Measurements from ENCODE around the gene PDE4D. TPM values are rescaled to one million over a fixed set of nuclear protein-coding genes. Genes with fewer than 3 reads are reported as not detected.

Gene PDE4D
- total and polyA plus RNA-seq, 2 of the 4 experiments (the other 2 are of a cell fraction): 1.4 to 7.9 TPM

- no TSS peak for BruUV-seq (replicated peaks)
Measured at GRCh38 chr5:59260973-59261372, 632.6 kb downstream of the PDE4D start.

More at GRCh38 chr5:59260973-59261372, 632.6 kb downstream of the PDE4D start:
- no peak overlapping the region for H3K4ac ChIP-seq (ENCODE audit: low read depth, low read length)
- H3K9ac ChIP-seq (ENCODE audit: low read depth, low read length): no peak overlapping the region
- no peaks in the 10 kb centered on the region for H3K9me3 ChIP-seq (ENCODE audit: control insufficient read depth, insufficient read depth, low read length)
- H2AFZ ChIP-seq (replicated peaks; ENCODE audit: low read length, poor library complexity): no peak overlapping the region
- H3K27ac ChIP-seq (ENCODE audit: insufficient read depth, low read length): no peak overlapping the region
- no CpG with 5 or more reads among the region's 1 CpG for WGBS, 2 experiments (ENCODE audit: extremely low coverage in 2 of 2, insufficient read length in 1 of 2)
- H2BK15ac ChIP-seq (ENCODE audit: low read depth, low read length): no peak overlapping the region
- POLR2A ChIA-PET (ENCODE audit: unreplicated experiment): no interaction called here
- no peak overlapping the region for H3K4me3 ChIP-seq (ENCODE audit: insufficient read depth, low read depth, low read length)
- no peak overlapping the region for H4K91ac ChIP-seq (ENCODE audit: insufficient read depth, low read depth, low read length)
- TF ChIP-seq RAD21 (IDR thresholded peaks at IDR 0.05; ENCODE audit: low read length): no peak
- no peak for TF ChIP-seq RCOR1 (IDR thresholded peaks at IDR 0.05; ENCODE audit: insufficient replicate concordance, low read length)
- TF ChIP-seq USF2 (IDR thresholded peaks at IDR 0.05; ENCODE audit: low read depth, low read length): no peak
- no peak for TF ChIP-seq SMC3 (IDR thresholded peaks at IDR 0.05; ENCODE audit: low read depth, low read length)
- no peak for TF ChIP-seq NFE2L2 (IDR thresholded peaks at IDR 0.05; ENCODE audit: low read depth, low read length)
- in situ Hi-C loops (cut with MboI; ENCODE audit: low sequenced_read_pairs): no loop called here
- DNase-seq (no peak), ATAC-seq (ENCODE audit: low read depth) (no peak)
- H3K27me3 ChIP-seq (ENCODE audit: control insufficient read depth, insufficient read depth, low read length): no peaks in the 10 kb centered on the region
- no peak overlapping the region for H3K4me2 ChIP-seq (ENCODE audit: low read depth, low read length)
- H2AK9ac ChIP-seq (replicated peaks; ENCODE audit: low read depth, low read length, poor library complexity): no peak overlapping the region
- H2BK5ac ChIP-seq (ENCODE audit: low read depth, low read length, poor library complexity, severe bottlenecking): no peak overlapping the region
- no peak overlapping the region for H3K23ac ChIP-seq (ENCODE audit: low read depth, low read length)
- no peaks in the 10 kb centered on the region for H3K9me1 ChIP-seq (ENCODE audit: insufficient read depth, low read length)
- H3K36me3 ChIP-seq (ENCODE audit: control insufficient read depth, insufficient read depth, low read length): no peaks in the 10 kb centered on the region
- no peaks in the 10 kb centered on the region for H4K20me1 ChIP-seq (ENCODE audit: insufficient read depth, low read length)
- H3K56ac ChIP-seq (ENCODE audit: extremely low read depth, insufficient read depth, low read length): no peak overlapping the region
- no peak overlapping the region for H3K14ac ChIP-seq (replicated peaks; ENCODE audit: low read depth, low read length)
- H4K5ac ChIP-seq (ENCODE audit: low read depth, low read length): no peak overlapping the region
- H4K8ac ChIP-seq (ENCODE audit: low read depth in 2 of 2, low read length in 2 of 2): no peak overlapping the region
- H3K18ac ChIP-seq (ENCODE audit: low read depth, low read length): no peak overlapping the region
- CTCF ChIA-PET: no interaction called here
- H2BK120ac ChIP-seq (ENCODE audit: low read depth, low read length): no peak overlapping the region
- intact Hi-C loops (cut with micrococcal nuclease): no loop called here
- H2BK20ac ChIP-seq (ENCODE audit: low read depth, low read length): no peak overlapping the region
- no peaks in the 10 kb centered on the region for H3K4me1 ChIP-seq (ENCODE audit: control insufficient read depth, insufficient read depth, low read length)
- no peak overlapping the region for H2AK5ac ChIP-seq (ENCODE audit: low read depth, low read length)
- no peaks in the 10 kb centered on the region for H3K79me1 ChIP-seq (ENCODE audit: low read depth in 1 of 2, low read length in 2 of 2)
- dilution Hi-C loops (cut with HindIII; ENCODE audit: low sequenced_read_pairs, unreplicated experiment): no loop called here

Data from IMR-90 (cell line).